H1 (cell line): Measurements from ENCODE around the gene SPOCK1. TPM values are rescaled to one million over a fixed set of nuclear protein-coding genes. Genes with fewer than 3 reads are reported as not detected.

Experiments
- CTCF ChIA-PET: fragments of 300-600 bp; sonication (Branson Sonifier 250); formaldehyde crosslinking; loops from one replicate; lab custom pipeline; 2021; ENCODE audit not compliant: partially characterized antibody; lab: Charles Lee
- POLR2A ChIA-PET: fragments of 300-600 bp; sonication (Branson Sonifier 250); formaldehyde crosslinking; loops from one replicate; lab custom pipeline; 2021; ENCODE audit warnings: inconsistent platforms; ENCODE audit not compliant: partially characterized antibody; lab: Charles Lee
- DNase-seq, 2 experiments: peaks; one replicate each; pipeline versions ENCODE4 v3.0.0 to v3.0.0-alpha.2; 2010 to 2022; ENCODE audit warnings: low spot score in 2 of 2, low read depth in 1 of 2, mixed read lengths in 1 of 2
- FAIRE-seq: peaks from 2 replicates; lab custom pipeline; 2011; peaks lifted over from hg19 to GRCh38; lab: Jason Lieb, UNC
- H2AFZ ChIP-seq: 2 replicates; pipeline ENCODE4 v1.8.1; 2012; ENCODE audit warnings: low read length, inconsistent platforms
- H2AK5ac ChIP-seq: 2 replicates; pipeline ENCODE4 v1.6.1; 2013; ENCODE audit warnings: low read depth, low read length
- H2BK120ac ChIP-seq: replicated peaks from 2 replicates; pipeline ENCODE3; 2013; ENCODE audit warnings: low read depth, low read length, inconsistent platforms
- H2BK12ac ChIP-seq: 2 replicates; pipeline ENCODE4 v1.6.1; 2013; ENCODE audit warnings: low read depth, low read length
- H2BK15ac ChIP-seq: 2 replicates; pipeline ENCODE4 v1.6.1; 2013; ENCODE audit warnings: low read length
- H2BK20ac ChIP-seq: 2 replicates; pipeline ENCODE4 v1.6.1; 2013; ENCODE audit warnings: low read length
- H2BK5ac ChIP-seq: 2 replicates; pipeline ENCODE4 v1.6.1; 2013; ENCODE audit warnings: low read depth, low read length
- H3K14ac ChIP-seq: 2 replicates; pipeline ENCODE4 v1.6.1; 2013; ENCODE audit warnings: inconsistent platforms; ENCODE audit not compliant: insufficient read length
- H3K18ac ChIP-seq: 2 replicates; pipeline ENCODE4 v1.6.1; 2013; ENCODE audit warnings: low read length; ENCODE audit errors: extremely low read depth
- H3K23ac ChIP-seq: 2 replicates; pipeline ENCODE4 v1.6.1; 2013; ENCODE audit warnings: inconsistent platforms; ENCODE audit not compliant: insufficient read length
- H3K23me2 ChIP-seq: 2 replicates; pipeline ENCODE4 v1.6.1; 2013; ENCODE audit warnings: low read depth, low read length
- H3K27ac ChIP-seq: 2 replicates; pipeline ENCODE4 v1.6.1; 2011; ENCODE audit warnings: low read depth, low read length, inconsistent platforms
- H3K27me3 ChIP-seq, 4 experiments: replicated peaks in 1 of 4; 1 replicate in 1 of 4; 2 replicates in 3 of 4; pipeline versions ENCODE4 v1.6.1 to v1.8.1; 2011 to 2013; ENCODE audit warnings: low read length in 3 of 4, mild to moderate bottlenecking in 3 of 4, inconsistent platforms in 2 of 4, mixed read lengths in 2 of 4, moderate library complexity in 1 of 4; ENCODE audit not compliant: control insufficient read depth in 3 of 4, insufficient read depth in 3 of 4; ENCODE audit errors: extremely low read depth in 1 of 4
- H3K36me3 ChIP-seq, 4 experiments: 2 replicates each; pipeline versions ENCODE4 v1.6.1 to v1.8.1; 2011 to 2013; ENCODE audit warnings: mild to moderate bottlenecking in 4 of 4, low read length in 3 of 4, moderate library complexity in 2 of 4, control low read depth in 1 of 4, inconsistent platforms in 1 of 4; ENCODE audit not compliant: insufficient read depth in 4 of 4, control insufficient read depth in 2 of 4
- H3K4ac ChIP-seq: replicated peaks from 2 replicates; pipeline ENCODE3; 2013; ENCODE audit warnings: low read length, low read depth, mixed read lengths, inconsistent platforms; ENCODE audit not compliant: insufficient read length
- H3K4me1 ChIP-seq, 4 experiments: replicated peaks in 1 of 4; 1 replicate in 1 of 4; 2 replicates in 3 of 4; pipeline versions ENCODE4 v1.6.1 to v1.8.1; 2011 to 2013; ENCODE audit warnings: low read length in 3 of 4, inconsistent platforms in 2 of 4, mixed read lengths in 1 of 4; ENCODE audit not compliant: insufficient read depth in 4 of 4, control insufficient read depth in 3 of 4
- H3K4me2 ChIP-seq, 2 experiments: 2 replicates each; pipeline versions ENCODE4 v1.6.1 to v1.8.1; 2011 to 2013; ENCODE audit warnings: low read depth in 2 of 2, low read length in 2 of 2, control low read depth in 1 of 2, inconsistent platforms in 1 of 2, mild to moderate bottlenecking in 1 of 2; ENCODE audit not compliant: insufficient read depth in 1 of 2
- H3K4me3 ChIP-seq, 4 experiments: fragments of 200-600, 300-600 bp in 1 of 4; sonication (generic), shearing (Covaris generic), sonication (Bioruptor Twin) in 1 of 4; 2 replicates each; pipeline versions ENCODE4 v1.5.1 to v1.8.1; 2011 to 2016; ENCODE audit warnings: low read length in 4 of 4, low read depth in 3 of 4, control low read depth in 2 of 4, inconsistent platforms in 2 of 4, mild to moderate bottlenecking in 2 of 4, mixed read lengths in 1 of 4, moderate library complexity in 1 of 4; ENCODE audit not compliant: insufficient read depth in 2 of 4; ENCODE audit errors: extremely low read depth in 1 of 4
- H3K56ac ChIP-seq: replicated peaks from 2 replicates; pipeline ENCODE3; 2013; ENCODE audit warnings: low read depth, mild to moderate bottlenecking, mixed read lengths, low read length, inconsistent platforms; ENCODE audit not compliant: insufficient read length
- H3K79me1 ChIP-seq: 2 replicates; pipeline ENCODE4 v1.6.1; 2013; ENCODE audit warnings: low read depth, low read length, control low read depth
- H3K79me2 ChIP-seq, 2 experiments: 2 replicates each; pipeline versions ENCODE4 v1.6.1 to v1.8.1; 2012 to 2013; ENCODE audit warnings: low read length in 2 of 2, mild to moderate bottlenecking in 2 of 2, inconsistent platforms in 1 of 2; ENCODE audit not compliant: insufficient read depth in 2 of 2, control insufficient read depth in 1 of 2
- H3K9ac ChIP-seq, 4 experiments: replicated peaks in 1 of 4; 1 replicate in 1 of 4; 2 replicates in 3 of 4; pipeline versions ENCODE4 v1.6.1 to v1.8.1; 2011 to 2013; ENCODE audit warnings: low read depth in 3 of 4, low read length in 3 of 4, control low read depth in 2 of 4, mild to moderate bottlenecking in 2 of 4, moderate library complexity in 2 of 4, inconsistent platforms in 1 of 4; ENCODE audit errors: extremely low read depth in 1 of 4
- H3K9me3 ChIP-seq, 2 experiments: 2 replicates each; pipeline versions ENCODE4 v1.6.1 to v1.8.1; 2012 to 2013; ENCODE audit warnings: mild to moderate bottlenecking in 2 of 2, moderate library complexity in 2 of 2, control low read depth in 1 of 2, inconsistent platforms in 1 of 2, low read depth in 1 of 2, low read length in 1 of 2, mixed read lengths in 1 of 2; ENCODE audit not compliant: insufficient read depth in 2 of 2
- H4K20me1 ChIP-seq, 2 experiments: replicated peaks in 1 of 2; 2 replicates each; pipeline versions ENCODE3 to v1.8.1; 2011 to 2013; ENCODE audit warnings: inconsistent platforms in 2 of 2, low read length in 2 of 2, mild to moderate bottlenecking in 1 of 2; ENCODE audit not compliant: insufficient read depth in 2 of 2, control insufficient read depth in 1 of 2
- H4K5ac ChIP-seq: 2 replicates; pipeline ENCODE4 v1.6.1; 2013; ENCODE audit warnings: low read length, low read depth, mixed read lengths, inconsistent platforms; ENCODE audit not compliant: insufficient read length
- H4K8ac ChIP-seq: 2 replicates; pipeline ENCODE4 v1.8.0; 2013; ENCODE audit warnings: mild to moderate bottlenecking, moderate library complexity, low read length, inconsistent platforms; ENCODE audit not compliant: insufficient read depth; ENCODE audit errors: extremely low read depth
- H4K91ac ChIP-seq: replicated peaks from 2 replicates; pipeline ENCODE3; 2013; ENCODE audit warnings: low read length, mixed read lengths, inconsistent platforms; ENCODE audit not compliant: insufficient read length
- CBX5 ChIP-seq: fragments of 300-800, 300-1000 bp; sonication (generic); IDR thresholded peaks from 2 replicates; pipeline ENCODE4 v1.7.1; 2016; ENCODE audit warnings: antibody characterized with exemption, low read length, low read depth
- CHD2 ChIP-seq: IDR thresholded peaks from 2 replicates; pipeline ENCODE4 v1.6.1; 2012; ENCODE audit warnings: low read length, improper control_type of control experiment
- EZH2 ChIP-seq: fragments of 200-600 bp; sonication (generic); IDR thresholded peaks from 2 replicates; pipeline ENCODE4 v1.7.1; 2012; ENCODE audit warnings: low read depth, mild to moderate bottlenecking, moderate library complexity, low read length, inconsistent platforms; ENCODE audit not compliant: severe bottlenecking
- GABPA ChIP-seq: IDR thresholded peaks from 2 replicates; pipeline ENCODE4 v1.6.1; 2011; ENCODE audit warnings: mild to moderate bottlenecking, low read length, moderate library complexity, borderline replicate concordance; ENCODE audit not compliant: insufficient read depth
- GTF2F1 ChIP-seq: IDR thresholded peaks from 2 replicates; pipeline ENCODE4 v1.6.1; 2012; ENCODE audit warnings: low read depth, low read length, improper control_type of control experiment, borderline replicate concordance
- POLR2A ChIP-seq, 2 experiments: IDR thresholded peaks; 1 replicate in 1 of 2; 2 replicates in 1 of 2; pipeline ENCODE4 v1.6.1; 2011; ENCODE audit warnings: low read depth in 2 of 2, low read length in 2 of 2, mild to moderate bottlenecking in 2 of 2; ENCODE audit errors: control extremely low read depth in 1 of 2
- RNF2 ChIP-seq: fragments of 200-900, 300-1000 bp; sonication (generic); IDR thresholded peaks from 2 replicates; pipeline ENCODE4 v1.7.1; 2016; ENCODE audit warnings: borderline replicate concordance, low read depth, mild to moderate bottlenecking, antibody characterized with exemption, low read length; ENCODE audit not compliant: poor library complexity, severe bottlenecking; ENCODE audit errors: missing control alignments
- SP4 ChIP-seq: IDR thresholded peaks from 2 replicates; pipeline ENCODE4 v1.6.1; 2012; ENCODE audit warnings: low read length, inconsistent platforms
- TAF7 ChIP-seq: optimal IDR thresholded peaks from 2 replicates; pipeline ENCODE3; 2011; ENCODE audit warnings: low read depth, mild to moderate bottlenecking, inconsistent platforms, low read length, moderate library complexity, borderline replicate concordance
- WGBS, 2 experiments: shearing (Covaris generic) in 1 of 2; methylation state at CpG; one replicate each; pipeline versions ENCODE4 v1.1.6 to v1.1.7; 2013 to 2015; ENCODE audit warnings: low lambda C conversion rate in 2 of 2, mixed read lengths in 2 of 2, inconsistent platforms in 1 of 2, low coverage in 1 of 2, missing lambda C conversion rate in 1 of 2; ENCODE audit not compliant: insufficient replicate concordance in 2 of 2, insufficient coverage in 1 of 2, insufficient read length in 1 of 2; ENCODE audit errors: extremely low coverage in 1 of 2, missing lambda C conversion rate in 1 of 2; 5-methylcytosine and 5-hydroxymethylcytosine counted together
- polyA plus RNA-seq, 7 experiments: library from polyadenylated mRNA; depleted of rRNA in 3 of 7; stranded (reverse) in 5 of 7; unstranded in 2 of 7; fragments of >200 nt in 5 of 7; fragments of 200-250 nt in 2 of 7; gene quantifications; 1 replicate in 5 of 7; 2 replicates in 1 of 7; 4 replicates in 1 of 7; pipeline versions ENCODE4 v1.2.1 to v1.2.3, GENCODE V29; 2011 to 2013; ENCODE audit warnings: missing spikeins in 2 of 7, mixed read lengths in 2 of 7
- total RNA-seq: library from RNA; stranded (reverse); fragmentation: NEBNext Ultra II Directional; extraction: Animal tissue kit (Norgen Biotek cat#: 25700); gene quantifications from 2 replicates; pipeline ENCODE4 v1.2.1, GENCODE V29; 2021
- TF ChIP-seq, protein P1 (sequence below), 3 experiments: IDR thresholded peaks; 1 replicate in 2 of 3; 2 replicates in 1 of 3; pipeline versions ENCODE4 v1.5.1 to v1.6.1; 2011; ENCODE audit warnings: low read length in 3 of 3, mild to moderate bottlenecking in 3 of 3, inconsistent platforms in 2 of 3, low read depth in 1 of 3, moderate library complexity in 1 of 3; ENCODE audit not compliant: insufficient read depth in 1 of 3; ENCODE audit errors: control extremely low read depth in 1 of 3
- TF ChIP-seq, protein P2 (sequence below): IDR thresholded peaks from 2 replicates; pipeline ENCODE4 v1.6.1; 2011; ENCODE audit warnings: low read depth, mild to moderate bottlenecking, low read length; ENCODE audit not compliant: insufficient read depth

SPOCK1 gene
- total and polyA plus RNA-seq, 2 of the 8 experiments (the other 6 are each of a cell fraction or from before 2014, with no cell fraction given): 6.9 to 18.1 TPM

DNA sequence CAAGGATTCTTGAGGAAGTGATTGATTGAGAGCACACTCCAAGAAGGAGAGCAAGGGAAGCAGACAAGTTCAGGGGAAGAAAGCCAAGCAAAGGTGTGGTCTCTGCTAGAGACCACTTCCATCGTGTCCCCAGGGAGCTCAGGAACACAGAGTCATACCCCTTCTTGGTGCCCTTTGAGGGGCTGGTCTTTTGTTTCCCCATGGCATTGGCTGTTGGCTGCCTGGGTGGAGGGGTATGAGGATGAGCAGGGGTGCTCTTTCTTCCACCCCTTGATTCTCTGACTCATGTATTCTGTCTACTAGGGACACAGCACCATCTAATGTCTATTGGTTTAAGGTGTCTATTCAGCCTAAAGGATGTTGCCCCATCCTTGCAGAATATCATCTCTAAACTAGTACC, 11.5 kb upstream of the SPOCK1 start:
- Histone ChIP-seq H3K4ac (no peak overlapping the region), H2BK120ac (no peak overlapping the region), H2BK5ac (no peak overlapping the region), H3K23me2 (no peaks in the 10 kb centered on the region; the same call in 1 of the 2 replicates), H2AK5ac (no peak overlapping the region), H2BK15ac (no peak overlapping the region), H3K79me1 (no peaks in the 10 kb centered on the region), H3K4me3 (no peak overlapping the region), H3K9me3 (no peaks in the 10 kb centered on the region), H2BK12ac (no peak overlapping the region), H3K18ac (no peak overlapping the region), H3K27ac (no peak overlapping the region), H4K20me1 (no peaks in the 10 kb centered on the region), H3K4me1 (no peaks in the 10 kb centered on the region), H3K9ac (no peak overlapping the region), H3K27me3 (no peaks in the 10 kb centered on the region), H4K5ac (no peak overlapping the region), H2BK20ac (no peak overlapping the region), H4K8ac (no peak overlapping the region), H3K14ac (no peak overlapping the region), H3K56ac (no peak overlapping the region), H4K91ac (no peak overlapping the region), H2AFZ (no peak overlapping the region), H3K23ac (no peak overlapping the region), H3K79me2 (no peaks in the 10 kb centered on the region), H3K36me3 (no peaks in the 10 kb centered on the region), H3K4me2 (no peak overlapping the region)
- DNase-seq (no peak), FAIRE-seq (no peak)
- ChIA-PET POLR2A (no interaction called here), CTCF (interaction anchor here (0.9 to 1.1 kb wide), 3 partner anchors 70 to 191 kb away, joined by 3 to 4 read pairs (median 3); no protein-coding TSS in a partner anchor)
- 91% methylated on average over 1 of the region's 1 CpG; no CpG with 5 or more reads in 1 of the 2 experiments for WGBS, 2 experiments
- TF ChIP-seq, protein P1, sequence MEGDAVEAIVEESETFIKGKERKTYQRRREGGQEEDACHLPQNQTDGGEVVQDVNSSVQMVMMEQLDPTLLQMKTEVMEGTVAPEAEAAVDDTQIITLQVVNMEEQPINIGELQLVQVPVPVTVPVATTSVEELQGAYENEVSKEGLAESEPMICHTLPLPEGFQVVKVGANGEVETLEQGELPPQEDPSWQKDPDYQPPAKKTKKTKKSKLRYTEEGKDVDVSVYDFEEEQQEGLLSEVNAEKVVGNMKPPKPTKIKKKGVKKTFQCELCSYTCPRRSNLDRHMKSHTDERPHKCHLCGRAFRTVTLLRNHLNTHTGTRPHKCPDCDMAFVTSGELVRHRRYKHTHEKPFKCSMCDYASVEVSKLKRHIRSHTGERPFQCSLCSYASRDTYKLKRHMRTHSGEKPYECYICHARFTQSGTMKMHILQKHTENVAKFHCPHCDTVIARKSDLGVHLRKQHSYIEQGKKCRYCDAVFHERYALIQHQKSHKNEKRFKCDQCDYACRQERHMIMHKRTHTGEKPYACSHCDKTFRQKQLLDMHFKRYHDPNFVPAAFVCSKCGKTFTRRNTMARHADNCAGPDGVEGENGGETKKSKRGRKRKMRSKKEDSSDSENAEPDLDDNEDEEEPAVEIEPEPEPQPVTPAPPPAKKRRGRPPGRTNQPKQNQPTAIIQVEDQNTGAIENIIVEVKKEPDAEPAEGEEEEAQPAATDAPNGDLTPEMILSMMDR (IDR thresholded peaks at IDR 0.05; ENCODE audit: control extremely low read depth in 1 of 3, insufficient read depth in 1 of 3, low read depth in 1 of 3, low read length in 3 of 3): no peak
- no peak for TF ChIP-seq GABPA
- TF ChIP-seq SP4: no peak
- no peak for TF ChIP-seq CHD2
- no peak for TF ChIP-seq GTF2F1
- no peak for TF ChIP-seq TAF7
- TF ChIP-seq, protein P2, sequence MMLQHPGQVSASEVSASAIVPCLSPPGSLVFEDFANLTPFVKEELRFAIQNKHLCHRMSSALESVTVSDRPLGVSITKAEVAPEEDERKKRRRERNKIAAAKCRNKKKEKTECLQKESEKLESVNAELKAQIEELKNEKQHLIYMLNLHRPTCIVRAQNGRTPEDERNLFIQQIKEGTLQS: no peak
- no peak for TF ChIP-seq RNF2
- TF ChIP-seq CBX5: no peak
- TF ChIP-seq EZH2: no peak
- TF ChIP-seq POLR2A (IDR thresholded peaks at IDR 0.05; ENCODE audit: control extremely low read depth in 1 of 2, low read depth in 2 of 2, low read length in 2 of 2): no peak
